Measurements from ENCODE around the gene ATP2B1. TPM values are rescaled to one million over a fixed set of nuclear protein-coding genes. Genes with fewer than 3 reads are reported as not detected.

The ATP2B1 gene
- total RNA-seq, 1 donor from 2014 or later = 49.7 TPM

DNA sequence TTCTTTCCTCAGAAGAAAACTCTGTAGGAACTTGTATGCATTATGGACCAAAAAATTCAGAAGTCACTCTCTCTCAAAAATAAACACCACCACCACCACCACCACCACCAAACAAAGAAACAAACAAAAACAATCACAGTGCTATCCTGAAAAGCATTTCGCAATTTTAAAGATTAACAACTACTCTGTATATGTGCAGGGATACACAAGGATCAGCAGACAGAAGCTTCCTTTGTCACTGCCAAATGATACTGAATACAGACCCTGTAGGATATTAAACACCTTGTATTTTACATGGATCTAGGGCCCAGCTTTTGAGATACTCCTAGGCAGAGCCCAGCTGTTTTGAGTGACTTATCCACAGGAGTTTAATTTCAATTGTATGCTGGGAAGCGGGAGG, 31.7 kb downstream of the ATP2B1 start:
- H3K4me1 Mint-ChIP-seq (ENCODE audit: low read depth) = peaks cover 39% of the 10 kb centered on the region
- no peak overlapping the region for H3K4me3 Mint-ChIP-seq (ENCODE audit: unreplicated experiment)
- H3K27ac Mint-ChIP-seq (ENCODE audit: unreplicated experiment) = no peak overlapping the region
- peaks cover 24% of the 10 kb centered on the region for H3K9me3 Mint-ChIP-seq (ENCODE audit: low read depth)
- no peaks in the 10 kb centered on the region for H3K27me3 Mint-ChIP-seq (ENCODE audit: low read depth)
- H3K36me3 Mint-ChIP-seq (ENCODE audit: low read depth) = peaks cover 19% of the 10 kb centered on the region
- TF ChIP-seq, protein P1, sequence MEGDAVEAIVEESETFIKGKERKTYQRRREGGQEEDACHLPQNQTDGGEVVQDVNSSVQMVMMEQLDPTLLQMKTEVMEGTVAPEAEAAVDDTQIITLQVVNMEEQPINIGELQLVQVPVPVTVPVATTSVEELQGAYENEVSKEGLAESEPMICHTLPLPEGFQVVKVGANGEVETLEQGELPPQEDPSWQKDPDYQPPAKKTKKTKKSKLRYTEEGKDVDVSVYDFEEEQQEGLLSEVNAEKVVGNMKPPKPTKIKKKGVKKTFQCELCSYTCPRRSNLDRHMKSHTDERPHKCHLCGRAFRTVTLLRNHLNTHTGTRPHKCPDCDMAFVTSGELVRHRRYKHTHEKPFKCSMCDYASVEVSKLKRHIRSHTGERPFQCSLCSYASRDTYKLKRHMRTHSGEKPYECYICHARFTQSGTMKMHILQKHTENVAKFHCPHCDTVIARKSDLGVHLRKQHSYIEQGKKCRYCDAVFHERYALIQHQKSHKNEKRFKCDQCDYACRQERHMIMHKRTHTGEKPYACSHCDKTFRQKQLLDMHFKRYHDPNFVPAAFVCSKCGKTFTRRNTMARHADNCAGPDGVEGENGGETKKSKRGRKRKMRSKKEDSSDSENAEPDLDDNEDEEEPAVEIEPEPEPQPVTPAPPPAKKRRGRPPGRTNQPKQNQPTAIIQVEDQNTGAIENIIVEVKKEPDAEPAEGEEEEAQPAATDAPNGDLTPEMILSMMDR (IDR thresholded peaks at IDR 0.05) = no peak
- DNase-seq (ENCODE audit: low spot score) = no peak

DNA sequence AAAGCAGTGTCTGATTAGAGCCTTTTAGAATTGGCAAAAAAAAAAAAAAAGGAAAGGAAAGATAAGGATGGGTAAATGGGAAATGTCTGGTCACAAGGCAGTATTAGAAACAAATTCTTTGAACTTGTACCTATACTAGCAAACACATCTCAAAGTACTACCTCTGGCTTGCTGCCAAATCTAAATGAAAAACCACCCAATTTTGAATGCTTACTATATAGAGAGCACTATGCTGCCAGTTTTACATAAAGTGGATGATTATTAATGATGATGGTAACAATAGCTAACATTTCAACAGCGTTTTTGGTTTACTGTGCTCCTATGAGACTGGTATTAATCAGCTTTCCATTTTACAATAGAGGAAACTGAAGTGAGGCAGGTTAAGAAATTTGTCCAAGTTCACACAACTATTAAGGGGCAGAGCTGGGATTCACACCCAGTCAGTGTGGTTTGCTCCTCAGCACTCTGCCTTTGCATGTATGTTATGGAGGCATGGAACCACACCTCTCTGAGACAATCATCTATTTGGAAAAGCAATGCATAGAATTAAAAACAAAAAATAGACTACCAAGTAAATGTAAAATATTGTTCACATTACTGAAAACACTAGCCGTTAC, 34.2 kb downstream of the ATP2B1 start:
- DNase-seq (ENCODE audit: low spot score) = no peak
- peaks cover 3% of the 10 kb centered on the region for H3K9me3 Mint-ChIP-seq (ENCODE audit: low read depth)
- H3K4me3 Mint-ChIP-seq (ENCODE audit: unreplicated experiment) = no peak overlapping the region
- H3K4me1 Mint-ChIP-seq (ENCODE audit: low read depth) = peaks cover 54% of the 10 kb centered on the region
- no peak overlapping the region for H3K27ac Mint-ChIP-seq (ENCODE audit: unreplicated experiment)
- peaks cover under 1% of the 10 kb centered on the region for H3K36me3 Mint-ChIP-seq (ENCODE audit: low read depth)
- TF ChIP-seq, protein P1 (IDR thresholded peaks at IDR 0.05) = no peak
- H3K27me3 Mint-ChIP-seq (ENCODE audit: low read depth) = no peaks in the 10 kb centered on the region

DNA sequence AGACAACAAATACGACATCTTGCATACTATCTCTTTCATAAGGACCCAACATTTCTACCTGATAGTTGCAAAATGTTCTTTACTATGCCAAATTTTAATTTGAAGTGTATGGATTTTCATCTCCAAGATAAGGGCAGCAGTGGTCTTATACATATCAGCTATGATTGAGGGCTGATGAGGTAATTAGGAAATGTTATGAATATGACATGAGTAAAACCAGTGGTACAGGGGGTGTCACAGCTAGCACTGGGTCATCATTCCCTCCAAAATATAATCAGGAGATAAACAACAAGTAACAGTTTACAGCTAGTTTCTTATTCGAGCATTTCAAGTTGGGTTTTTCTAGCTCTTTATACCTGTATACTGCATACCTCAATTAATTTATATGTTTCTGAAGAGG, 35.0 kb downstream of the ATP2B1 start:
- H3K27me3 Mint-ChIP-seq (ENCODE audit: low read depth) = no peaks in the 10 kb centered on the region
- no peak overlapping the region for H3K27ac Mint-ChIP-seq (ENCODE audit: unreplicated experiment)
- DNase-seq (ENCODE audit: low spot score) = no peak
- H3K4me3 Mint-ChIP-seq (ENCODE audit: unreplicated experiment) = no peak overlapping the region
- no peaks in the 10 kb centered on the region for H3K9me3 Mint-ChIP-seq (ENCODE audit: low read depth)
- no peaks in the 10 kb centered on the region for H3K36me3 Mint-ChIP-seq (ENCODE audit: low read depth)
- TF ChIP-seq, protein P1 (IDR thresholded peaks at IDR 0.05) = no peak
- peaks cover 56% of the 10 kb centered on the region for H3K4me1 Mint-ChIP-seq (ENCODE audit: low read depth)

DNA sequence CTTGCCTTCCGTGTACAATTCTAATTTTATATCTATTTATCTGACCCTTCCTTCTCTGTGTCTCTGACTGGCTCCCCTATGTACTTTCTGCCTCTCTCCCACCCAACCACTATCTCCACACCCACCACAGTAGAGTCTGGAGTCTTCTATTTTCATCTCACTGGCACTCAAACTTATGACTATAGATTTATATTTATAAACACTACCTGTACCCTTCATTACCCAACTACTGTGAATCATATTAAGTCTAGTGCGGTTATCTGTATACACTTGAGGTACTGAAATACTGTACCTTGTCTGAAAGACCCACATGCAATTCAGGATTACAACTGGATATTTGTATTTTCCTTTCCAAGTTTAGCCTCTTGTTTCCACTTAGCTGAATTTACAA, 36.1 kb downstream of the ATP2B1 start:
- H3K27me3 Mint-ChIP-seq (ENCODE audit: low read depth) = no peaks in the 10 kb centered on the region
- H3K36me3 Mint-ChIP-seq (ENCODE audit: low read depth) = no peaks in the 10 kb centered on the region
- TF ChIP-seq, protein P1 (IDR thresholded peaks at IDR 0.05) = no peak
- H3K9me3 Mint-ChIP-seq (ENCODE audit: low read depth) = peaks cover 2% of the 10 kb centered on the region
- no peak for DNase-seq (ENCODE audit: low spot score)
- H3K4me1 Mint-ChIP-seq (ENCODE audit: low read depth) = peaks cover 62% of the 10 kb centered on the region
- no peak overlapping the region for H3K4me3 Mint-ChIP-seq (ENCODE audit: unreplicated experiment)
- H3K27ac Mint-ChIP-seq (ENCODE audit: unreplicated experiment) = peak overlapping the region; percentile 42

DNA sequence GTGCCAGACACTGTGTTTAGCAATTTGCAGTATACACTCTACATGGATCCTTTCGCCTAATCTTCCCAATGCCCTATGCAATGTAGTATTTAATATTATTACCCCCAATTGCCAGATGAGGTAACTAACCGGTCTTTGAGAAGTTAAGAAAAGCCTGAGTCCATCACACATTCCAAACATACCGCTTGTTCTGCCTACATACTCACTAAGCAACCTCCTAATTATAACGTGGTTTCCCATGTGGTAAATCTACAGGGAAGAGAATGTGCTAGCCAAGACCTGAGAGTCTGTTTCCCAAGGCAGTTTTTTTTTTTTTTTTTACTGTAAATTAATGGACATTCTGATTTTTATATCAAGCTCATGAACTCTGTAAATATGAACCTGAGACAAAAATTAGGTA, 37.2 kb downstream of the ATP2B1 start:
- Mint-ChIP-seq H3K4me1 (ENCODE audit: low read depth) (peaks cover 69% of the 10 kb centered on the region), H3K27ac (ENCODE audit: unreplicated experiment) (peak overlapping the region; percentile 74), H3K27me3 (ENCODE audit: low read depth) (no peaks in the 10 kb centered on the region), H3K9me3 (ENCODE audit: low read depth) (peaks cover 12% of the 10 kb centered on the region), H3K36me3 (ENCODE audit: low read depth) (peaks cover 3% of the 10 kb centered on the region), H3K4me3 (ENCODE audit: unreplicated experiment) (no peak overlapping the region)
- TF ChIP-seq, protein P1 (IDR thresholded peaks at IDR 0.05) = no peak
- no peak for DNase-seq (ENCODE audit: low spot score)

Measured in chondrocyte (in vitro differentiated cells).